Activated CD4-positive, alpha-beta T cell treated with anti-CD3 and anti-CD28 coated beads, Interleukin-2, amount 10 ng/mL, durations not matched to agents 7 days and 5 days (primary cell): ENCODE results near the gene NSDHL. TPM values are rescaled to one million over a fixed set of nuclear protein-coding genes. Genes with fewer than 3 reads are reported as not detected.
A peak's percentile ranks its signal among the peaks of the same experiment; 100 is the strongest.

Experiments used
- CTCF ChIA-PET: fragments of 350-600 bp; sonication (Branson Sonifier 250); formaldehyde crosslinking; loops from one replicate; lab custom pipeline; 2021; ENCODE audit warnings: antibody characterized with exemption; lab: Charles Lee
- POLR2A ChIA-PET: fragments of 350-600 bp; sonication (Branson Sonifier 250); formaldehyde crosslinking; loops from one replicate; lab custom pipeline; 2021; ENCODE audit warnings: antibody characterized with exemption; lab: Charles Lee
- DNase-seq: peaks from one replicate; pipeline ENCODE4 v3.0.0-alpha.2; 2020
- H3K27ac Mint-ChIP-seq: one replicate; pipeline ENCODE4 v1.8.0; 2021; ENCODE audit warnings: mild to moderate bottlenecking, moderate library complexity, mixed read lengths
- H3K27me3 Mint-ChIP-seq: one replicate; pipeline ENCODE4 v1.8.0; 2021; ENCODE audit warnings: mixed read lengths
- H3K36me3 Mint-ChIP-seq: one replicate; pipeline ENCODE4 v1.8.0; 2021; ENCODE audit warnings: low read depth, mixed read lengths
- H3K4me1 Mint-ChIP-seq: one replicate; pipeline ENCODE4 v1.8.0; 2021; ENCODE audit warnings: mixed read lengths
- H3K4me3 Mint-ChIP-seq: one replicate; pipeline ENCODE4 v1.8.0; 2021; ENCODE audit warnings: mild to moderate bottlenecking, moderate library complexity, mixed read lengths
- H3K9me3 Mint-ChIP-seq: one replicate; pipeline ENCODE4 v1.8.0; 2021; ENCODE audit warnings: mixed read lengths
- total RNA-seq, 2 experiments: library from RNA; stranded (reverse); gene quantifications; one replicate each; pipeline ENCODE4 v1.2.3, GENCODE V29; 2021

NSDHL gene
- total RNA-seq, 2 experiments from 2014 or later, result 13.9 TPM

GRCh38 chrX:152915541-152916241 is 84.8 kb downstream of the NSDHL start:
- ChIA-PET CTCF (no interaction called here), POLR2A (no interaction called here)
- H3K9me3 Mint-ChIP-seq, result no peaks in the 10 kb centered on the region
- H3K4me1 Mint-ChIP-seq, result no peaks in the 10 kb centered on the region
- H3K36me3 Mint-ChIP-seq, result no peaks in the 10 kb centered on the region
- H3K4me3 Mint-ChIP-seq, result no peak overlapping the region
- no peak overlapping the region for H3K27ac Mint-ChIP-seq
- no peaks in the 10 kb centered on the region for H3K27me3 Mint-ChIP-seq
- peak; percentile 8 for DNase-seq

DNA sequence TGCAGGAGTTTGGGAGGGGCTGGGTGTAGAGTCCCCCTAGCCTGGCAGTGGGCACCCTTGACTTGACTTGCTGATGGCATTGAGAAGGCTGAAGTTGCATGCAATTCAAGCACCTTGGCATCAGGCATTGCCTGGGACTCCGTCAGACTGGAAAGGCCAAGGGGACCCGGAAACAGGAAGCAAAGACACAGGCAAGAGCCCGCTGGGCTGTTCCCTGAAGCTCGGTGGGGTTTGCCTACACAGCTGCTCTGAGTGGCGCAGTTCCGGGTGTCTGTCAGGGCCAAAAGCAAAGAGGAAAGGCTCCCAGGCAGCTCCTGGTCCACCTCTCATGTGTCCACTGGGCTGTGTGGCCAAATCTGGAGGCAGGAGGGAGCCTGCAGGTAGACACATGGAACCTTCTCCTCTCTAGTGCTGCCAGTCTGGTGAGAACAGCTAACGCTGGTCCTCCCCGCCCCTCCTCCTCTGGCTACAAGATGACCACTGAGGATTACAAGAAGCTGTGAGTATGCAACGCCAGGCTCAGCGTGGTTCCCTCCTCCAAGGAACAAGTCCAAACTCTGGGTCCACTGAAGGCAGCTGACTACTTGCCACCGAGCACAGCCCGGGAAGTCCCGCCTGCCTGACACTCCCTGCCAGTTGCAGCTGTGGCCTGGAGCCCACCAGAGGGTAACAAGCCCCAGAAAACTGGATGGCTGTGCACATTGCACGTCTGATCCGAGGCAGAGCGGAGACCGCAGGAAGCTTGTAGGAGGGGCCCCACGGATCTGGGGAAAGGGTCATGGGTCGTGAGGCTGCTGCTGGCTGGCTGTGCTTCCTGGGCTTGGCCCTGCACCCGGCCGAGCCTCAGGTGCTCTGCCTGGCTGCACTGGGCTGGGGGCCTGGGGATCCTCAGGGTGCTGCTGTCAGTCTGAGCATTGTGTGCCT is 87.1 kb downstream of the NSDHL start:
- Mint-ChIP-seq H3K36me3 (no peaks in the 10 kb centered on the region), H3K27ac (no peak overlapping the region), H3K9me3 (no peaks in the 10 kb centered on the region), H3K27me3 (no peaks in the 10 kb centered on the region), H3K4me3 (no peak overlapping the region), H3K4me1 (no peaks in the 10 kb centered on the region)
- ChIA-PET CTCF (interaction anchor here (0.7 kb wide), 1 partner anchor 13 kb away, joined by 3 read pairs; no protein-coding TSS in a partner anchor), POLR2A (no interaction called here)
- DNase-seq, result no peak

DNA sequence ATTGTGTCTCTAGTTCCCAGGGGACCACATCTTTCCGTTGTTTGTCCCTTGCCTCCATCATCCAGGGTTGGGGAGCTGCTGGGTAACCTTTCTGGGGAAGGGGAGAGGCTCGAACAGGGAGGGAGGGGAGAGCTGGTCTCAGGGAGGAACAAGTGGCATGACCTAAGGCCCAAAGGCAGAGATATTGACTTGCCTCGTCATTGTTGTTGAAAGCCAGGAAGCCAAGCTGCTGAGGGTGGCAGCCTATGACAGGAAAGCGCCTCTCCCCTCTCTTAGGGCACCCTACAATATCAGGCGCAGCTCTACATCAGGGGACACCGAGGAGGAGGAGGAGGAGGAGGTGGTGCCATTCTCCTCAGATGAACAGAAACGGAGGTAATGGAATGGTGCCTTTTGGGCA is 87.8 kb downstream of the NSDHL start:
- no peak for DNase-seq
- CTCF ChIA-PET, result interaction anchor here (0.7 kb wide), 1 partner anchor 12 kb away, joined by 3 read pairs; no protein-coding TSS in a partner anchor
- Mint-ChIP-seq H3K4me1 (no peaks in the 10 kb centered on the region), H3K9me3 (no peaks in the 10 kb centered on the region), H3K27ac (no peak overlapping the region), H3K4me3 (no peak overlapping the region), H3K36me3 (no peaks in the 10 kb centered on the region), H3K27me3 (no peaks in the 10 kb centered on the region)
- POLR2A ChIA-PET, result no interaction called here

Other genes with a start within 250 kb of the NSDHL start
- not detected for gene GABRQ, start 193.2 kb upstream of the NSDHL start, total RNA-seq
- gene MAGEA3, start 132.3 kb upstream of the NSDHL start, total RNA-seq, result not detected
- gene CSAG2, start 121.8 kb upstream of the NSDHL start, total RNA-seq, result under 1 TPM in 1 of 2 experiments, not detected in 1; 0.35 TPM
- gene MAGEA2B, start 116.4 kb upstream of the NSDHL start, total RNA-seq, result not detected
- gene CSAG1, start 97.3 kb upstream of the NSDHL start, total RNA-seq, result not detected
- not detected for gene MAGEA12, start 97.3 kb upstream of the NSDHL start, total RNA-seq
- not detected for gene MAGEA2, start 77.2 kb upstream of the NSDHL start, total RNA-seq
- under 1 TPM; 0.35 to 0.62 TPM for gene CSAG3, start 71.8 kb upstream of the NSDHL start, total RNA-seq
- gene MAGEA6, start 61.4 kb upstream of the NSDHL start, total RNA-seq, result not detected
- gene CETN2, start 306 bp upstream of the NSDHL start, total RNA-seq, result 10 to 100 TPM in 1 of 2 experiments, 1 to 10 TPM in 1; 9.7 to 12.5 TPM
- gene ZNF185, start 67.0 kb downstream of the NSDHL start, total RNA-seq, result 1 to 10 TPM; 1.0 to 1.6 TPM
- under 1 TPM; 0.06 to 0.10 TPM for gene PNMA5, start 163.1 kb downstream of the NSDHL start, total RNA-seq
- 1 to 10 TPM; 1.4 to 1.9 TPM for gene PNMA3, start 225.4 kb downstream of the NSDHL start, total RNA-seq
- gene PNMA6A, start 241.4 kb downstream of the NSDHL start, total RNA-seq, result under 1 TPM; 0.15 to 0.23 TPM